ENCODE measurements around the gene STIM2.

GRCh38 chr4:26936284-26937065 lies 75.8 kb downstream of the STIM2 start:
- TF ChIP-seq CTCF (IDR thresholded peaks at IDR 0.05; ENCODE audit: low read length) (no peak), EZH2 (IDR thresholded peaks at IDR 0.05; ENCODE audit: borderline replicate concordance, low read length) (no peak)

All from OCI-LY1 (cell line).